Testis (tissue), 3 donors: Measurements from ENCODE around the gene ABHD6. TPM values are rescaled to one million over a fixed set of nuclear protein-coding genes. Genes with fewer than 3 reads are reported as not detected.

ENCODE experiments used
- DNase-seq: peaks from one replicate; pipeline ENCODE4 v3.0.0-alpha.2; 2019
- H3K27ac ChIP-seq, 2 donors: fragments of 200-600 bp; sonication (generic); one replicate each; pipeline ENCODE4 v1.5.1; 2019
- H3K27me3 ChIP-seq: fragments of 200-600 bp; sonication (generic); one replicate; pipeline ENCODE4 v1.5.1; 2019
- H3K36me3 ChIP-seq: fragments of 200-600 bp; sonication (generic); one replicate; pipeline ENCODE4 v1.5.1; 2017; ENCODE audit warnings: low read depth; ENCODE audit errors: missing control alignments
- H3K4me1 ChIP-seq: fragments of 200-600 bp; sonication (generic); one replicate; pipeline ENCODE4 v1.5.1; 2019
- H3K4me3 ChIP-seq, 2 donors: fragments of 200-600 bp; sonication (generic); one replicate each; pipeline ENCODE4 v1.5.1; 2017 to 2019
- H3K9me3 ChIP-seq: fragments of 200-600 bp; sonication (generic); one replicate; pipeline ENCODE4 v1.5.1; 2017
- POLR2A ChIP-seq: fragments of 450-650 bp; IDR thresholded peaks from one replicate; pipeline ENCODE4 v1.6.1; 2017; ENCODE audit warnings: antibody characterized with exemption, mild to moderate bottlenecking, moderate library complexity
- WGBS, 2 donors: methylation state at CpG; one replicate each; pipeline ENCODE4 v1.1.5; 2018; 5-methylcytosine and 5-hydroxymethylcytosine counted together
- intact Hi-C: fragments of 100-400 bp; cut with DNase I; formaldehyde crosslinking; loops from one replicate; pipeline ENCODE4 v1.15.1; 2023; ENCODE audit warnings: low total_unique reads
- polyA plus RNA-seq: library from polyadenylated mRNA; stranded (reverse); fragments of 350-450 nt; fragmentation: Illumina TruSeq; extraction: RNeasy Lipid Tissue Mini Kit (QIAGEN cat#74804); gene quantifications from one replicate; pipeline ENCODE4 v1.2.3, GENCODE V29; 2014; ENCODE audit warnings: low read depth, low replicate concordance; ENCODE audit not compliant: insufficient read depth
- total RNA-seq, 2 donors: library from RNA; depleted of rRNA; stranded (reverse); fragments of >200 nt; gene quantifications; one replicate each; pipeline ENCODE4 v1.2.3, GENCODE V29; 2016
- TF ChIP-seq, protein P1 (sequence below), 3 experiments: fragments of 450-650 bp in 2 of 3; fragments of 200-600 bp in 1 of 3; sonication (generic) in 1 of 3; IDR thresholded peaks; one replicate each; pipeline ENCODE4 v1.5.1; 2016 to 2019; ENCODE audit warnings: antibody characterized with exemption in 3 of 3, mild to moderate bottlenecking in 2 of 3, moderate library complexity in 1 of 3

The ABHD6 gene
- total and polyA plus RNA-seq, 3 donors from 2014 or later = 11.7 to 17.8 (median 12.1) TPM

DNA sequence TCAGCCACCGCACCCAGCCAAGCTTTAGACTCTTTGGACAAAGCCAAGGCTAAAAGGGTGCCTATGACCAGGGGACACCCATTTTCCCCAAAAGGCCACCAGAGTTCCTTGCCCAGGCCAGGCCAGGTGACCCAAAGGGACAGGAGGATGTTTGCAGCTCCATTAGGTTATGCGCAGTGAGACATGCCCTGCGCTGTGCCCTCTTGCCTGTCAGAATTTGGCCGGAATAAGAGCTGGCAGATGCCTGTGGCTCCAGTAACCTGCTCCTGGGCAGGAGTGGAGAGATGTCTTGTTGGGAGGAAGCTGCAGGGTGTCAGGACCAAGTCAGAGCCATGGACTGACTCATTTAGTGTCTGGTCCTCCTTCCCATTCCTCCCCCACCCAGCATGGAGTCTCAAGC is 47.3 kb upstream of the ABHD6 start:
- Histone ChIP-seq H3K4me3 (no peak overlapping the region), H3K27me3 (no peaks in the 10 kb centered on the region), H3K9me3 (no peaks in the 10 kb centered on the region), H3K4me1 (no peaks in the 10 kb centered on the region), H3K36me3 (no peaks in the 10 kb centered on the region), H3K27ac (no peak overlapping the region)
- TF ChIP-seq, protein P1, sequence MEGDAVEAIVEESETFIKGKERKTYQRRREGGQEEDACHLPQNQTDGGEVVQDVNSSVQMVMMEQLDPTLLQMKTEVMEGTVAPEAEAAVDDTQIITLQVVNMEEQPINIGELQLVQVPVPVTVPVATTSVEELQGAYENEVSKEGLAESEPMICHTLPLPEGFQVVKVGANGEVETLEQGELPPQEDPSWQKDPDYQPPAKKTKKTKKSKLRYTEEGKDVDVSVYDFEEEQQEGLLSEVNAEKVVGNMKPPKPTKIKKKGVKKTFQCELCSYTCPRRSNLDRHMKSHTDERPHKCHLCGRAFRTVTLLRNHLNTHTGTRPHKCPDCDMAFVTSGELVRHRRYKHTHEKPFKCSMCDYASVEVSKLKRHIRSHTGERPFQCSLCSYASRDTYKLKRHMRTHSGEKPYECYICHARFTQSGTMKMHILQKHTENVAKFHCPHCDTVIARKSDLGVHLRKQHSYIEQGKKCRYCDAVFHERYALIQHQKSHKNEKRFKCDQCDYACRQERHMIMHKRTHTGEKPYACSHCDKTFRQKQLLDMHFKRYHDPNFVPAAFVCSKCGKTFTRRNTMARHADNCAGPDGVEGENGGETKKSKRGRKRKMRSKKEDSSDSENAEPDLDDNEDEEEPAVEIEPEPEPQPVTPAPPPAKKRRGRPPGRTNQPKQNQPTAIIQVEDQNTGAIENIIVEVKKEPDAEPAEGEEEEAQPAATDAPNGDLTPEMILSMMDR (IDR thresholded peaks at IDR 0.05) = no peak
- no peak for TF ChIP-seq POLR2A
- intact Hi-C loops = no loop called here
- no peak for DNase-seq
- 97 to 100% methylated on average over 4 of the region's 4 CpGs for WGBS, 2 donors

DNA sequence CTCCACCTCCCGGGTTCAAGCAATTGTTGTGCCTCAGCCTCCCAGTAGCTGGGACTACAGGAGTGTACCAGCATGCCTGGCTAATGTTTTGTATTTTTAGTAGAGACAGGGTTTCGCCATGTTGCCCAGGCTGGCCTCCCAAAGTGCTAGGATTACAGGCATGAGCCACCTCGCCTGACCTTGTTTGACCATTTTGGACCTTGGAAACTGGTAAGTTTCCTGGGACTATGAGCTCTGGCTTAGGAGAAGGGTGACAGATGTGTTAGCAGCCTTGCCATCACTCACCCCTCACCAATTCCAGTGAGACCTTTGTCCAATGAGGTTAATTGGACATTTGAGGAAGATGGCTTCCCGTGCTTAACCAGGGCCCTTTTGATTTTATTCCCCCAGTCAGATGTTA is 46.7 kb upstream of the ABHD6 start:
- Histone ChIP-seq H3K36me3 (no peaks in the 10 kb centered on the region), H3K9me3 (no peaks in the 10 kb centered on the region), H3K27me3 (no peaks in the 10 kb centered on the region), H3K4me1 (no peaks in the 10 kb centered on the region), H3K27ac (no peak overlapping the region), H3K4me3 (no peak overlapping the region)
- TF ChIP-seq, protein P1 (IDR thresholded peaks at IDR 0.05) = no peak
- TF ChIP-seq POLR2A = no peak
- WGBS, 2 donors = 88 to 95% methylated on average over 4 of the region's 4 CpGs
- no peak for DNase-seq
- intact Hi-C loops = no loop called here

DNA sequence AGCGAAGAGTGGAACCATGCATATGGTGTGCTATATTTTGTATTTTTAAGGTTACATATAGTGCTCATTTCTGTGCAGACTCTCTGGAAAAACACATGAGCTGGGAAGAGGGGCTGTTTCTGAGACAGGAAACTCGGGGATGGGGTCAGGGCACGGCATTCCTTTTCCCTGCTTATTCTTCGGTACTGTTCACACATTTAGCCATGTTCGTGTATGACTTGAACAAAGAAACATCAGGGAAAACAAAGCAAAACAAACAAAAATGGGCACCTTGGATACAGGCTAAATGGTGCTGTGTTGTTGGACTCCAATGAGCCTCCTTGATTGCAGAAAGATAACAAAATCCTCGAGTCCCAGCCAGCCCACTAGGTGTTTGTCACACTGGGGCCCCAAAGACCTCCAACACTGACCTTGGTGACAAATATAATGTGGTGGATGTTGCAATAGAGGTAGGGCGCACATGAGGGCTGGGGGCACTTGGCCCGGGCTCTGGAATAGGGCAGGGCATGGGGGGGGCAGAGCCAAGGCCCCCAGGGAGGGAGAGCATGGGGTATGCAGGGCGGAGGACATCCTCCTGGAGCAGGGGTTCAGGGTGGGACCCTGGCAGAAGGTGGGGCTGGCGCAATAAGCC is 46.1 kb upstream of the ABHD6 start:
- Histone ChIP-seq H3K4me3 (no peak overlapping the region), H3K27me3 (no peaks in the 10 kb centered on the region), H3K4me1 (no peaks in the 10 kb centered on the region), H3K9me3 (no peaks in the 10 kb centered on the region), H3K27ac (no peak overlapping the region), H3K36me3 (no peaks in the 10 kb centered on the region)
- intact Hi-C loops = no loop called here
- DNase-seq = no peak
- TF ChIP-seq, protein P1 (IDR thresholded peaks at IDR 0.05) = no peak
- TF ChIP-seq POLR2A = no peak
- 80 to 81% methylated on average over 10 of the region's 10 CpGs for WGBS, 2 donors

DNA sequence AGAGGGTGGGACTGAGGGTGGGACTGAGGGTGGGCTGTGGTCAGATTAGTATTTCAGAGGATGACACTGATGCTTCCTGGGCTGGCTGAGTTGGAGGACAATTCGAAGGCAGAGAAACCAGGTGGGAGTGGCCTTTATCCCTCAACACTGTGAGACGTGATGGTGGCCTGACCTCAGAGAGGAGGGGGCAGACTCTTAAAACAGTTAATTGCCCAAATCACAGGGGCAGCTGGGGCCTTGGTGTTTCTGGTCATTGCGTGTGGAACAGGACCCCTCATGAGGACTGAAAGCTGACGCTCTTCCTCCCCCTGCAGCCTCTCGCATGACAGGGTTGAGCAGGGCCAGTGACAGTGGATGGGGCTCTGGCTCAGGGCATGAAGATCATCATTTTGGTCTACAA is 45.5 kb upstream of the ABHD6 start:
- Histone ChIP-seq H3K4me1 (no peaks in the 10 kb centered on the region), H3K27ac (no peak overlapping the region), H3K27me3 (no peaks in the 10 kb centered on the region), H3K4me3 (no peak overlapping the region), H3K36me3 (no peaks in the 10 kb centered on the region), H3K9me3 (no peaks in the 10 kb centered on the region)
- no peak for DNase-seq
- intact Hi-C loops = no loop called here
- WGBS, 2 donors = 85 to 87% methylated on average over 5 of the region's 5 CpGs
- TF ChIP-seq POLR2A = no peak
- TF ChIP-seq, protein P1 (IDR thresholded peaks at IDR 0.05) = no peak
